Effector CD8-positive, alpha-beta T cell (primary cell): ENCODE data around the gene CAMSAP1.

Source experiments
- DNase-seq: peaks from one replicate; lab custom pipeline; 2025; lab: John Stamatoyannopoulos, UW

Gene CAMSAP1

DNA sequence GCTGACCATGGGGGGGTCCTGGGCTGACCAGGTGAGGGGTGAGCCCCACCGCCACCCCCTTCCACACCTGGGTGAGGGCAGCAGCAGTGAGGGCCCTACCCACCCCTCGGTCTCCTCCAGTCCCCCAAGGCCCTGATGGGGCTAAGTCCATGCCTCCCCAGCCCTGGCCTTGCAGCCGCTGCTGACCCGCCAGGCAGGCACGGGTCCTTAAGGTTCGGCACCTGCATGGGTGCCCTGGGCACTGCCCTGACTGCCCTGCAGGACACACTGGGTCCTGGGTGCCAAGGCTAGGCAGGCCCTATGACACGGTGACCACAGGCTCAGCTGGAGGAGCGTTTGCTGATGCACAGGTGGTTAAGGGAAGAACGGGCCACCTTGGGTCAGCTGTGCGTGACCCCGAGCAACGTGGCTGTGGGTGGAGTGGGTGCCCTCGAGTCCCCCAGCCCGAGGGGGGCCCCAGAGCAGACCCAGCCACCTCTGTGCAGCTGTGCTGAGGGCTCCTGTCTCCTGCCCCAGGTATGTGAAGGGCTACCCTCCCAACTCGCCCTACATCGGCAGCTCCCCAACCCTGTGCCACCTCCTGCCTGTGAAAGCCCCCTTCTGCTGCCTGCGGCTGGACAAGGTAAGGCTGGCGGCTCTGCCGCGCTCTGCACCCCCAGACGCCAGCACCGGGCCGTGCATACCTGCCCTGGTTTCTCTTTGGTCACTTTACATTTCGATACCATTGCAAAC is 132.4 kb downstream of the CAMSAP1 start:
- DNase-seq, result no peak

DNA sequence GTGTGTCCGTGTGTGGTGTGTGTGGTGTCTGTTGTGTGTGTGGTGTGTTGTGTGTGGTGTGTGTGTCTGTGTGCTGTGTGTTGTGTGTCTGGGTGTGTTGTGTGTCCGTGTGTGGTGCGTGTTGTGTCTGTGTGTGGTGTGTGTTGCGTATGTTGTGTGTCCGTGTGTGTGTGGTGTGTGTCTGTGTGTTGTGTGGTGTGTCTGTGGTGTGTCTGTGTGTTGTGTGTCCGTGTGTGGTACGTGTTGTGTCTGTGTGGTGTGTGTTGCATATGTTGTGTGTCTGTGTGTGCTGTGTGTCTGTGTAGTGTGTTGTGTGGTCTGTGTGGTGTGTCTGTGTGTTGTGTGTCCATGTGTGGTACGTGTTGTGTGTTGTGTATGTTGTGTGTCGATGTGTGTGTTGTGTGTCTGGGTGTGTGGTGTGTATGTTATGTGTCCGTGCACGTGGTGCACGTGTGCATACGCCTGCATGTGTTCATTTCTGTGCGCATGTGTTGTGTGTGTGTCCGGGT is 133.1 kb downstream of the CAMSAP1 start:
- DNase-seq, result no peak

DNA sequence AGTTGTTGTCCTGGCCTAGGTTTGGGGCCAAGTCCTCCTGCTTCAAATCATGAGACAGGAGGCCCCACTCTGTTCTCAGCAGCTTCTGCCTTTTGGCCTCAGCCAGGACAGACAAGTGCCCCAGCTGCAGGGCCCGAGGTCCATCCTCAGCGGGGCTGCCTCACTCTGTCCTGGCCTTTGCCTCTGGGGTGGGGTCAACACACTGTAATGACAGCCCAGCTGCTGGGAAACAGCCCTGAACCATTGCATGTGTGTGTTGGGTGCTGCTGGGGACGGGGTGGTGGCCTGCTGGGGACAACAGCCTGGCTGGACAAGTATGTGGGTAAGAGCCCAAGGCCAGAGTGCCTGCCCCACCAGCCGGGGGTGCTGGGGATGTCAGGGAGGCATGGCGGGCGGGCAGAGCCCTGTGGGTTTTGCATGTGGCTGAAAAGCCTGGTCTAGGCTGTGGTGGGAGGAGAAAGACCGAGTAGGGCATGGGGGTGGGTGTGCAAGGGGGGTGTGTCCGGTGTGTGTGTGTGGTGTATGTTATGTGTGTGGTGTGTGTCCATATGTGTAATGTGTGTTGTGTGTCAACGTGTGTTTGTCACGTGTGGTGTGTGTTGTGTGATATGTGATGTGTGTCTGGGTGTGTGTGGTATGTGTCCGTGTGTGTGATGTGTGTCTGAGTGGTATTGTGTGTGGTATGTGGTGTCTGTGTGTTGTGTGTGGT is 133.7 kb downstream of the CAMSAP1 start:
- no peak for DNase-seq

DNA sequence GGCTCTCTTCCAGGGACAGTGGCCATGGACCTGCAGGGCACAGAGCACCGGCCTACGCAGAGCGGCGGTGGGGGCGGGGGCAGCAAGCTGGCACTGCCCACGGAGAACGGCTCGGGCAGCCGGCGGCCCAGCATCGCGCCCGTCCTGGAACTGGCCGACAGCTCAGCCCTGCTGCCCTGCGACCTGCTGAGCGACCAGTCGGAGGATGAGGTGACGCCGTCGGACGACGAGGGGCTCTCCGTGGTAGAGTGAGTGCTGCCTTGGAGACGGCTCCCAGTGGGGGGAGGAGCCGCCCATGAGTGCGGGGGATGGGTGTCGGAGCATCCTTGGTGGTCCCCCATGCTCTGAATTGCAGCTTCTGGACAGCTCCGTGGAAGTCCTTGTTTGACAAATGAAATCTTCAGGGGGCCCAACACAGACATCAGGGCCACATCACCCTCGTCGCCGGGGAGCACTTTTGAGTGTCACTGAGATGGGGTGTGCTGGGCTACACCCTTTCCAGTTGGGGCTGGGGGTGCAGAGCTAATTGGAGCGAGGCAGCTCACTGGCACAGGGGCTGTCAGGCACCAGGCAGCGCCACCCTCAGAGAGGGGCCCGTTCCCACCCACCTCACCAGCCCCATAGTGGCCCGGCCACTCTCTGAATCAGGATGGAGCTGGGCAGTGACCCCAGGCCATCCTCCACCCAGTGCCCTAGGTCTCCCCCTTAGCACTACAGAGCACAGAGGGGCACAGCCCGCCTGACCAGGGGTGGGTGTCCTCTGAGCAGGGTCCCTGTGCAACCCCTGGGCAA is 134.4 kb downstream of the CAMSAP1 start:
- DNase-seq, result no peak

DNA sequence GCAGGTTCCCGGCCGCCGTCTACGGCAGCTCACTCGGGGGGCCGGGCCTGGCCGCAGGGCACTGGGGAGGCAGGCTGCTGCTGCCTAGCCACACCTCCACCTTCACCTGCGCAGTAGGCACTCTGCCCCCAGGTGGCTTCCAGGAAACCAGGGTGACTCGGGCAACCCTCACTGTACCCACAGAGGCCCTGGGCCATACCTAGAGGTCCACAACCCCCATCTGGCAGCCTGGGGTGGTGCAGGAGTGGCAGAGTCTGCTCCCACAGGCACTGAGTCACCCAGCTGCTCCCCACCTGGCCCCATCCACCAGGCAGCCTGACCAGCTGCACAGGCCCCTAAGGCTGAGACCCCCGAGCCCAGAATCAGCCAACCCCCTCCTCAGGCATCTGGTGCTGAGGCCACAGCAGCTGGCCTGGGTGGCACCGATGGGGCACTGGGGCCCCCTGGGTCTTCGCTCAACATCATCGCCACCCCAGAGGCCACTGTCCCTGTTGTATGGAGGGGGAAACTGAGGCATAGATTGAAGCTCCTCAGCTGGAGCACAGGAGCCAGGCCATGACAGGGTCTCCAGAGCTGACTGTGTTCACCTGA is 135.2 kb downstream of the CAMSAP1 start:
- DNase-seq, result no peak

DNA sequence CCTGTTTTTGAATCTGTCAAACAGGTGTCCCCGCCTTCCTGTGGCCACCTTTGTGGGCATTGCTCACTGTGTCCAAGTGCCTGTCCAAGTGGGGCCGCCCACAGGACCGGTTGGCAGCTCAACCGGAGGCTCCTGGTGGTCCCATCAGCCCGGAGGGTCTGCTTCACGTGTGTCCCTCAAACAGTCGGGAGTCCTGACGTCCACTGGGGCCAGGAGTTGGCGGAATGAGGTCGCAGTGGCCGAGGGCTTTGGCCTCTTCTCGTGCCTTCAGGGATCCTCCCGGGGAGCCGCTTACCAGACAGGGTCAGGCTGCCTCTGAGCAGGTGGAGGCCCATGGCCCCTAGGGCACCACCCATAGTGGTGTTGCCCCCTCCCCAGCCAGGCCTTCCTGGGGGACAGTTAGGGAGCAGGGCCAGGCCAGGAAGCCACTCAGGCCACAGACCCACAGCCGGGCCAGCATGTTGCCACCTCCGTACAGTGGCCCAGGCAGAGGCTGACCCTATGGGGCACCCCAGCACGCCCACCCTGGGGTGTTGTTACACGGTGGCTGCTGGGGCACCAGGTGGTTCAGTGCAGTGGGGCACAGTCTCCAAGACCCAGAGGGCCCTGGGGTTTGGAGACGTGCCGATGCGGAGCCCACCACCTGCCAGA is 135.8 kb downstream of the CAMSAP1 start:
- DNase-seq, result no peak

DNA sequence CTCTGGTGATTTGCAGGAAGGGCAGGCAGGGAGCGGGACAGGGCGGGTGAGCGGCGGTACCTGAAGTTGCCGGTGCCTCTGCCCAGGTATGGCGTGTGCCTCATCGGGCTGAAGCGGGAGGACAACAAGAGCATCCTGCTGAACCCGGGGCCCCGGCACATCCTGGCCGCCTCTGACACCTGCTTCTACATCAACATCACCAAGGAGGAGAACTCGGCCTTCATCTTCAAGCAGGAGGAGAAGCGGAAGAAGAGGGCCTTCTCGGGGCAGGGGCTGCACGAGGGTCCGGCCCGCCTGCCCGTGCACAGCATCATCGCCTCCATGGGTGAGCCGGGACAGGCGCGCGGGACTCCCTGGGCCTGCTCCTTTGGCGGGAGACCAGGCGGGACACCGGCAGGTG is 136.6 kb downstream of the CAMSAP1 start:
- DNase-seq, result no peak

DNA sequence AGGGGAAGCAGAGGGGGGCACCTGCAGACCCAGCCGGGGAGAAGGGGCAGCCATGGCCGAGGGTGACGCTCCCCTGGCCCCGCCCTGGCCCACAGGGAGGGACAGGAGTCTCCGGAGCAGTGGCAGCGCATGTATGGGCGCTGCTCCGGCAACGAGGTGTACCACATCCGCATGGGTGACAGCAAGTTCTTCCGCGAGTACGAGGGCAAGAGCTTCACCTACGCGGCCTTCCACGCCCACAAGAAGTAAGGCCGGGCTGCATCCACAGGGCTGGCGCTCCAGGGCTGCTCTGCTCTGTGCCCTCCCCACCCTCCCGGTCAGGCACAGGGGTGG is 137.2 kb downstream of the CAMSAP1 start:
- no peak for DNase-seq

DNA sequence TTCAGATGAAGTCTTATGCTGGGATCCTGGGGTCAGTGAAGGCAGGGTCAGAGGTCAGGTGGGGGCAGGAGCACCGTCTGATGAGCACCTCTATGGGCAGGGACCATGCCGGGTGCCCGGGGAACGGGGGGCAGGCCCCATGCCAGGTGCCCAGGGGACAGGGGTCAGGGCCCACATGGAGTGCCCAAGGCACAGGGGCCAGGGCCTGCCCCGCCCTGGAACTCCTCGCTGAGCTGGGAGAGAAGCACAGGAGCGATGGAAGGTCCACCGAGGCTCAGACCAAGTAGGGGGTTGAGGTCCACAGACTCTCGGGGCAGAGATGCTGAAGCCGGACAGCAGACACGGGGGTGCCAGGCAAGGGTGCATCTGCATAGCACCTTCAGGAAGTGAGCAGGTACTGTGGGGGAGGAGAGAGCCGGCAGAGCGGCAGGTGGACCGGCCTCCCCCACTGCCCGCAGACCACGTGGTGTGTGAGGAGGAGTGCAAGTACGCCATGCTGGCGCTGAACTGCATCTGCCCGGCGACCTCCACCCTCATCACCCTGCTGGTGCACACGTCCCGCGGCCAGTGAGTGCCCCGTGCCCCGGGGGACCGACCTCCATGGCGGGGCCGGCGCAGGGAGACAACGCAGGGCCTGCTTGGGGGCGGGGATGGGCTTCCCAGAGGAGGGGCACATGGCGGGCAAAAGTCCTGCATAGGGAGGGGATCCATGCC is 137.7 kb downstream of the CAMSAP1 start:
- no peak for DNase-seq

DNA sequence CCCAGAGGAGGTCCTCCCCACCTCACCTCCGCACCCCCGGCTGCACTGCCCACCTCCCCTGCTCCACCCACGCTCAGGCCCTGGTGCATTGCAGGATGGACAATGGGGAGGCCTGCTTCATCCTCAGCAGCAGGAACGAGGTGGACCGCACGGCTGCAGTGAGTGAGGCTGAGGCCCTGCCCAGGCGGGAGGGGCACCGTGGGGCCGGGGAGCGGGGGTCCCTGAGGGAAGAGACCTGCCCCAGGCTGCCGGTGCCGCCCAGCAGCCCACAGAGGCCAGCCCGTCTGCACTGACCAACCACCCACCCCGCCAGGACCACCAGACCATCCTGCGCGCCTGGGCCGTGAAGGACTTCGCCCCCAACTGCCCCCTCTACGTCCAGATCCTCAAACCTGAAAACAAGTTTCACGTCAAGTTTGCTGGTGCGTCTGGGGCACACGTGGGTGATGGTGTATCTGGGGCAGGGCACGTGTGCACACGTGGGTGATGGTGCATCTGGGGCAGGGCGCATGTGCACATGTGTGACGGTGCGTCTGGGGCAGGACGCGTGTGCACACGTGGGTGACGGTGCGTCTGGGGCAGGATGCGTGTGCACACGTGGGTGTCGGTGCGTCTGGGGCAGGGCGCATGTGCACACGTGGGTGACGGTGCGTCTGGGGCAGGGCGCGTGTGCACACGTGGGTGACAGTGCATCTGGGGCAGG is 138.7 kb downstream of the CAMSAP1 start:
- DNase-seq, result no peak

DNA sequence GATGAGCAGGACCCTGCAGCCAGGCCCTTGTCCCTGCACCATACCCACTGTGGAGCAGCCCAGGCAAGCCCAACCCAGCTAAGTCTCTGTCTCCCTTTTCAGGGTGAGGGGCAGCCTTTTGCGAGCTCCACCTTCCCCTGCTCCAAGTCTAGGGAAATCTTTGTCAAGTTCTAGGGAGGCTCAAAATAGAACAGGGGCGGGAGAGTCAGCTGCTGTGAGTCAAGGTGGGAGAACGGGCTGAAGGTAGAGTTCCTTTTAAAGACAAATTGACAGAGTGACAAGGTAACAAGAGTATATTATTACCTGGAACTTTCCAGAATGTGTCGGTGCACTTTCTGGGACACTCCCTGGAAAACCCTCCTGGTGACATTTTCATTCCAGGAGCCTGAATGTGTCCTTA is 140.6 kb downstream of the CAMSAP1 start:
- DNase-seq, result no peak

DNA sequence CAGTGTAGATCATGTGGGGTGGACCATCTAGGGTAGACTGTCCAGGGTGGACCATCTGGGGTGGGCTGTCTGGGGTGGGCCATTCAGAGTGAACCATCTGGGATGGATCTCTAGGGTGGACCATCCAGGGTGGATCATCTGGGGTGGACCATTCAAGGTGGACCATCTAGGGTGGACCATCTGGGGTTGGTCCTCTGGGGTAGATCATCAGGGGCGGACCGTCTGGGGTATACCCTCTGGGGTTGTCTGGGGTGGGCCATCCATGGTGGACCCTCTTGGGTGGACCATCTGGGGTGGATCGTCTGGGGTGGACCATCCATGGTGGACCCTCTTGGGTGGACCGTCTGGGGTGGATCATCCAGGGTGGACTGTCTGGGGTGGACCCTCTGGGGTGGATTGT is 141.1 kb downstream of the CAMSAP1 start:
- no peak for DNase-seq

DNA sequence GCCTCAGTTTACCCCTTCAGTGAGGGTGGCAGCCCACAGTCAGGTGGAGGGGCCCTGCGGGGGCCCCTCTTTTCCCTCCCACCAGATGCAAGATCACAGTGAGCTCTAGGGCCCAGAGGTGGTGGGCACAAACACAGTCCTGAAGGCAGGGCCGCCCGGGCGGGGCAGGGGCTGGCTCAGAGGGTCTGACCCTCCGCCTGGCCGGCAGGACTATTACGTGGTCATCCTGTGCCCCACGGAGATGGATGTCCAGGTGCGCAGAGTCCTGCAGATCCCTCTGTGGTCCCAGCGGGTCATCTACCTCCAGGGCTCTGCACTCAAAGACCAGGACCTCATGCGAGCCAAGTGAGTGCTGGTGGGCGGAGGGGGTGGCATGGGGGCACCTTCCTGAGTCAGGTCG is 141.9 kb downstream of the CAMSAP1 start:
- no peak for DNase-seq

DNA sequence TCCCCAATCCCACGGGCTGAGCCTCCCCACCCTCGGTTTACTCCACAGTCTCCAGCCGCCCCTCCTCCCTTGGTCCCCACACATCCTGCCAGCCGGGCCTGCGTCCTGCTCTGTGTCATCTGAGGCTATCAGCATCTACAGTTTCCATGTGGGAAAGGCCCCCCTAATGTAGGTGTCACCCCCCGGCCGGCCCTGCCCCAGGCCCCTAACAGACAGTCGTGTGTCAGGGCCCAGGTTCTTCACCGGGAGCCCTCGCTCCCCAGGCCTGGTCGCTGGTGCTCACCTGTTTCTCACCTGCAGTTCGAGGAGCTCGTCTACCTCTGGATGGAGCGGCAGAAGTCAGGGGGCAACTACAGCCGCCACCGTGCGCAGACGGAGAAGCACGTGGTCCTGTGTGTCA is 142.6 kb downstream of the CAMSAP1 start:
- DNase-seq, result no peak

DNA sequence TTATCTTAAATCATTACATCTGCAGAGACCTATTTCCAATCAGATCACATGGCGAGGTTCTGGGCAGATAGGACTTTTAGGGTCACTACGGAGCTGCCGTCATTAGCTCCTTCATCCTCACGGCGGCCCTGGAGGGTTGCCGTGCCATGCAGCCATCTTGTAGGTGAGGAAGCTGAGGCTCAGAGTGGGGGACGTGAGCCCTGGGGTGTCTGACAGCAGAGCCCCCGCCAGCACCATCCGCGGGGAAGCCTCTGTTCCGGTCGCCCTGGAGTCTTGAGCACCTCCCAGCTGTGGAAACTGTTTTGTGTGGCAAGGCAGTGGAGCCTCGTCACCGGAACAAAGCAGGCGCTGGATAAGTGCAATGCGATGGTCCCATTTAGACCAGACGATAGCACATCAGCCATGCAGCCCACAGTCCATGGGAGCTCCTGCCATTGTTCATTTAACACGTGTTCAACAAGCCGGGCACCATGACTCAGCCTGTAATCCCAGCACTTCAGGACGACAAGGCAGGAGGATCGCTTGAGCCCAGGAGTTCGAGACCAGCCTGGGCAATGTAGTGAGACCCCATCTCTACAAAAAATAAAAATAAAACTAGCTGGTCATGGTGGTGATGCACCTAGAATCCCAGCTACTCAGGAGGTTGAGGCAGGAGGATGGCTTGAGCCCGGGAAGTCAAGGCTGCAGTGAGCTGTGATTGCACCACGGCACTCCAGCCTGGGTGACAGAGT is 143.5 kb downstream of the CAMSAP1 start:
- no peak for DNase-seq

DNA sequence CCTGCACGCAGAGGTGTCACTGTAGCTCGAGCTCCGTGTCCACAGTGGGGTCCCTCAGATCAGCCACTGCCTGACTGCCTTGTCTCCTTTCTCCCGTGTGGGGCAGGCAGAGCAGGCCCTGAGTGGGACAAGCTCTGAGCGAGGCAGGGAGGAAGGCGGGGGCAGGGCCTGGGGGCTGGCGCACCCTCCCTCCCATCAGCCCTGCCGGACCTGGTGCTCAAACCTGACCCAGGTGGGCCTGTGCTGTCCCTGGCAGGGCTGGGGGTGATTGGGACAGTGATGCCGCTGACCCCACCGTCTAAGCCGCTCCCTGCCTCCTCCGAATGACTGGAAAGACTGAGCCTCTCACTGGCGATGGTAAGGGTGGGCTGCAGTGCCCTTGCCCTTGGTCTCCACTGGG is 144.4 kb downstream of the CAMSAP1 start:
- no peak for DNase-seq

DNA sequence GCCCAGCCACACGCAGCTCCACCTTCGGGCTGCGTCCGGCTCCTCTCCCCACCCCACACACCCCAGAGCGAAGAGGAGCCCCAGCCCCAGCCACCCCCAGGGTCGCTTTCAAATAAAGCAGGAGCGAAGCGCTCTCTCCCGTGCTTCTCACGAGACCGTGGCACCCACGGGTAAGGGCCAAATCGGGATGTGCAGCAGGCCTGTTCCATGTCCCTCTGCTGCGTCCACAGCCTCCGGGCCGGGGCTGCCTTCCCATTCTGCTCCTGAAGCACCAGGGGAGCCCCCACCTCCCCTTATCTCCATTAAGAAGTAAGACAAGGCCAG is 145.5 kb downstream of the CAMSAP1 start:
- no peak for DNase-seq

DNA sequence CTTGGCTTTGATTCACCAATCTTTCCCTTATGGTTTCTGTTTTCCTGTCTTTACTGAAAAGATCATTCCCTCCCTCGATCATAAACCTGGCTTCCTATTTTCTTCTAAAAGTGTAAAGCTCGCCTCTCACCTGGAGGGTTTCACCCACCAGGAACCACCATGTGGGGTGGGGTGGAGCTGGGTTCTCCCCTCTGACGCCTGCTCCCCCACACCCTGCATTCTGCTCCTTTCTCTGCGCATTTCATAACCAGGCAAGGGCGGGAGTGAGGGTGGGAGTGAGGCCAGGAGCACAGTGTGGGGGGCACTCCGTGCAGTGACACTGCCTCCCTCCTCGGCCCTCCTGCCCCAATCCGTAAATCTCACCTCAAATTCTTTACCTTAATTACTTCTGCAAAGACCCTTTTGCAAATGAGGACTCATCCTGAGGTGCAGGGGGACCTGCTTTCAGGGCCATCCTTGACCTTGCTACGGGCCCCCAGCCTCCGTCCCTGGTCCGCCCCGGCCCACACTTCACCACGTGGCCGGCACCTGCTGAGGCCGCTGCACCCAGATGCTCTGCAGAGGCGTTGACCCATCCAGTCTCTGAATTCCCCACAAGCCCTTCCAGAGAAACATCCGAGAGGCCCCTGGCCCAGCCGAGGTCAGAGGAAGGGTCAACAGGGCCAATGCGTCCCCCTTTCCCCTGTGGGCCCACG is 146.0 kb downstream of the CAMSAP1 start:
- DNase-seq, result no peak

DNA sequence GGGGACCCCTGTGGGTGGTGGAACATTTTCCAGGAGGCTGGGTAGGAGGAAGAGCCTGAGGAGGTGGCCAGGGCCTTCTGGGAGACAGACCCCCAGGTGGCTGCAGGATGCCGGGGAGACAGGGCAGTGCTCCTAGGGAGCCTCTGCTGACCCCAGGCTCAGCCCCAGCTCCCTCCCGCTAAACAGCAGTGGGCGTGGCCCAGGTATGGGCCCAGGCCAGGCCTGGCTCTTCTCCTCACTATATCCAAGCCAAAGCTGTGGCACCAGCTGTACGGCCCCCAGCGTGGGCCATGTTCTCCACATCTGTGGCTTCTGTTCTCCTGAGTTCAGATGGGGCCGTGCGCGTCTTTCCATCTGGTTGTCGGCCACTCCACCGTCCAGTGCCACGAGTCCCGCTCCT is 146.9 kb downstream of the CAMSAP1 start:
- DNase-seq, result no peak
